GM23248 (cell line): ENCODE data around the gene TOPBP1.

Source experiments
- EZH2 ChIP-seq: fragments of 200-600 bp; sonication (generic); IDR thresholded peaks from 2 replicates; pipeline ENCODE4 v1.6.1; 2018; ENCODE audit warnings: antibody characterized with exemption, mild to moderate bottlenecking; ENCODE audit not compliant: insufficient read depth, poor library complexity, severe bottlenecking
- EZH2phosphoT487 ChIP-seq: fragments of 200-600 bp; sonication (generic); IDR thresholded peaks from 2 replicates; pipeline ENCODE4 v1.6.1; 2018; ENCODE audit warnings: antibody characterized with exemption, moderate library complexity, mild to moderate bottlenecking, low read depth; ENCODE audit not compliant: insufficient read depth

- TF ChIP-seq EZH2 (no peak), EZH2phosphoT487 (no peak)
Observed at GRCh38 chr3:133711013-133711412, 49.3 kb upstream of the TOPBP1 start.
